GM23338 (cell line): Measurements from ENCODE around the gene RFXANK. TPM values are rescaled to one million over a fixed set of nuclear protein-coding genes. Genes with fewer than 3 reads are reported as not detected.
A peak's percentile ranks its signal among the peaks of the same experiment; 100 is the strongest.

Experiments used
- ATAC-seq: fragments of 200-7000 bp; cut with Tn5 transposase; 3 replicates; pipeline ENCODE4 v1.9.1; 2020
- DNase-seq: peaks from one replicate; pipeline ENCODE4 v3.0.0-alpha.2; 2015; ENCODE audit warnings: low spot score
- H2AFZ ChIP-seq: fragments of 200-600 bp; sonication (generic); 2 replicates; pipeline ENCODE4 v1.8.0; 2016; ENCODE audit warnings: antibody characterized with exemption, mild to moderate bottlenecking, moderate library complexity
- H3F3A ChIP-seq: fragments of 200-600 bp; sonication (generic); replicated peaks from 2 replicates; pipeline ENCODE4 v1.8.0; 2017; ENCODE audit warnings: antibody characterized with exemption, mixed run types, low read depth
- H3K27ac ChIP-seq: fragments of 200-600 bp; sonication (generic); 2 replicates; pipeline ENCODE4 v1.6.1; 2016; ENCODE audit warnings: low read depth
- H3K27me3 ChIP-seq: fragments of 200-600 bp; sonication (generic); 2 replicates; pipeline ENCODE4 v1.8.0; 2016; ENCODE audit warnings: mild to moderate bottlenecking, mixed run types, moderate library complexity; ENCODE audit not compliant: insufficient read depth
- H3K36me3 ChIP-seq: fragments of 200-600 bp; sonication (generic); 2 replicates; pipeline ENCODE4 v1.8.0; 2016; ENCODE audit warnings: mild to moderate bottlenecking; ENCODE audit not compliant: insufficient read depth
- H3K4me1 ChIP-seq: fragments of 200-600 bp; sonication (generic); 2 replicates; pipeline ENCODE4 v1.8.0; 2016; ENCODE audit warnings: mild to moderate bottlenecking, moderate library complexity; ENCODE audit not compliant: insufficient read depth
- H3K4me2 ChIP-seq: fragments of 200-600 bp; sonication (generic); 2 replicates; pipeline ENCODE4 v1.7.1; 2017; ENCODE audit warnings: mixed run types
- H3K4me3 ChIP-seq: fragments of 200-600 bp; sonication (generic); 2 replicates; pipeline ENCODE4 v1.6.1; 2016; ENCODE audit warnings: mixed run types
- H3K79me2 ChIP-seq: fragments of 200-600 bp; sonication (generic); replicated peaks from 2 replicates; pipeline ENCODE4 v1.8.0; 2017; ENCODE audit warnings: mild to moderate bottlenecking; ENCODE audit not compliant: insufficient read depth
- H3K9me2 ChIP-seq: fragments of 200-600 bp; sonication (generic); 2 replicates; pipeline ENCODE4 v1.8.0; 2017; ENCODE audit not compliant: insufficient read depth
- H4K20me1 ChIP-seq: fragments of 200-600 bp; sonication (generic); replicated peaks from 2 replicates; pipeline ENCODE4 v1.8.0; 2017; ENCODE audit warnings: mild to moderate bottlenecking; ENCODE audit not compliant: insufficient read depth
- H3K27ac Mint-ChIP-seq: 2 replicates; pipeline ENCODE4 v1.8.0; 2020; ENCODE audit warnings: inconsistent platforms, mild to moderate bottlenecking, moderate library complexity, mixed read lengths
- H3K27me3 Mint-ChIP-seq: 3 replicates; pipeline ENCODE4 v1.8.0; 2022; ENCODE audit warnings: low read depth, mild to moderate bottlenecking, moderate library complexity, mixed read lengths, inconsistent platforms; ENCODE audit not compliant: insufficient read depth, poor library complexity
- H3K36me3 Mint-ChIP-seq: 3 replicates; pipeline ENCODE4 v1.8.0; 2021; ENCODE audit warnings: low read depth, mild to moderate bottlenecking, inconsistent platforms, moderate library complexity, mixed read lengths
- H3K4me1 Mint-ChIP-seq: 3 replicates; pipeline ENCODE4 v1.8.0; 2020; ENCODE audit warnings: mild to moderate bottlenecking, inconsistent platforms, mixed read lengths
- H3K4me3 Mint-ChIP-seq: 3 replicates; pipeline ENCODE4 v1.8.0; 2021; ENCODE audit warnings: moderate library complexity, mild to moderate bottlenecking, inconsistent platforms, mixed read lengths
- H3K9me3 Mint-ChIP-seq: 3 replicates; pipeline ENCODE4 v1.8.0; 2020; ENCODE audit warnings: moderate library complexity, mild to moderate bottlenecking, inconsistent platforms, mixed read lengths
- CTCF ChIP-seq, 2 experiments: fragments of 200-600 bp in 1 of 2; sonication (generic) in 1 of 2; conservative IDR thresholded peaks; 2 replicates each; pipeline versions ENCODE4 v1.5.1 to v1.6.1; 2016 to 2017; ENCODE audit warnings: antibody characterized with exemption in 2 of 2, low read depth in 2 of 2, mild to moderate bottlenecking in 2 of 2, moderate library complexity in 1 of 2
- ETS1 ChIP-seq: IDR thresholded peaks from 2 replicates; pipeline ENCODE4 v1.6.1; 2016; ENCODE audit warnings: antibody characterized with exemption
- EZH2 ChIP-seq: fragments of 200-600 bp; sonication (generic); IDR thresholded peaks from one replicate; pipeline ENCODE4 v1.8.0; 2017; ENCODE audit warnings: antibody characterized with exemption, mild to moderate bottlenecking, low read depth; ENCODE audit not compliant: unreplicated experiment
- EZH2phosphoT487 ChIP-seq: fragments of 200-600 bp; sonication (generic); IDR thresholded peaks from one replicate; pipeline ENCODE4 v1.8.1; 2018; ENCODE audit warnings: antibody characterized with exemption; ENCODE audit not compliant: unreplicated experiment
- NANOG ChIP-seq: IDR thresholded peaks from 2 replicates; pipeline ENCODE4 v1.6.1; 2016; ENCODE audit warnings: antibody characterized with exemption, borderline replicate concordance
- ZNF331 ChIP-seq: fragments of 250-450 bp; sonication (Bioruptor Pico); IDR thresholded peaks from 2 replicates; pipeline ENCODE4 v1.5.0; 2020; ENCODE audit warnings: low read depth, mild to moderate bottlenecking, moderate library complexity
- ZNF462 ChIP-seq: fragments of 250-450 bp; sonication (Bioruptor Pico); IDR thresholded peaks from 2 replicates; pipeline ENCODE4 v1.5.0; 2020; ENCODE audit warnings: mild to moderate bottlenecking, moderate library complexity
- polyA plus RNA-seq: library from polyadenylated mRNA; unstranded; fragments of >200 nt; fragmentation: Nextera tagmentation; extraction: Ambion mirVana; gene quantifications from 2 replicates; pipeline ENCODE4 v1.2.1, GENCODE V29; 2016
- total RNA-seq: library from RNA; depleted of rRNA; stranded (reverse); fragments of >200 nt; shearing (Covaris generic); gene quantifications from 2 replicates; pipeline ENCODE4 v1.2.3, GENCODE V29; 2014
- TF ChIP-seq, protein P1 (sequence below): IDR thresholded peaks from one replicate; pipeline ENCODE4 v1.6.1; 2018; ENCODE audit warnings: antibody characterized with exemption; ENCODE audit not compliant: unreplicated experiment

The RFXANK gene
- total and polyA plus RNA-seq, 2 experiments from 2014 or later, result 54.3 to 124 TPM

GRCh38 chr19:19238126-19238894, 46.3 kb downstream of the RFXANK start:
- Histone ChIP-seq H3K4me1 (no peaks in the 10 kb centered on the region), H3F3A (no peaks in the 10 kb centered on the region), H4K20me1 (no peaks in the 10 kb centered on the region), H3K4me2 (no peak overlapping the region), H3K4me3 (no peak overlapping the region), H2AFZ (no peak overlapping the region), H3K79me2 (no peaks in the 10 kb centered on the region), H3K9me2 (peaks cover 4% of the 10 kb centered on the region; the same call in 1 of the 2 replicates), H3K27ac (no peak overlapping the region), H3K27me3 (no peaks in the 10 kb centered on the region), H3K36me3 (no peaks in the 10 kb centered on the region; the same call in 1 of the 2 replicates)
- Mint-ChIP-seq H3K4me3 (no peak overlapping the region), H3K9me3 (peaks cover 31% of the 10 kb centered on the region), H3K27me3 (peaks cover 8% of the 10 kb centered on the region), H3K36me3 (peaks cover 9% of the 10 kb centered on the region; the same call in 2 of the 3 replicates), H3K4me1 (no peaks in the 10 kb centered on the region), H3K27ac (no peak overlapping the region)
- no peak for DNase-seq
- peak; percentile 44; the same call in 2 of the 3 replicates for ATAC-seq
- TF ChIP-seq EZH2 (no peak), EZH2phosphoT487 (no peak), ETS1 (no peak), ZNF331 (no peak), ZNF462 (CRISPR knock-in tag) (no peak), CTCF (conservative IDR thresholded peaks at IDR 0.05; ENCODE audit: low read depth in 2 of 2) (no peak), NANOG (no peak)
- TF ChIP-seq, protein P1, sequence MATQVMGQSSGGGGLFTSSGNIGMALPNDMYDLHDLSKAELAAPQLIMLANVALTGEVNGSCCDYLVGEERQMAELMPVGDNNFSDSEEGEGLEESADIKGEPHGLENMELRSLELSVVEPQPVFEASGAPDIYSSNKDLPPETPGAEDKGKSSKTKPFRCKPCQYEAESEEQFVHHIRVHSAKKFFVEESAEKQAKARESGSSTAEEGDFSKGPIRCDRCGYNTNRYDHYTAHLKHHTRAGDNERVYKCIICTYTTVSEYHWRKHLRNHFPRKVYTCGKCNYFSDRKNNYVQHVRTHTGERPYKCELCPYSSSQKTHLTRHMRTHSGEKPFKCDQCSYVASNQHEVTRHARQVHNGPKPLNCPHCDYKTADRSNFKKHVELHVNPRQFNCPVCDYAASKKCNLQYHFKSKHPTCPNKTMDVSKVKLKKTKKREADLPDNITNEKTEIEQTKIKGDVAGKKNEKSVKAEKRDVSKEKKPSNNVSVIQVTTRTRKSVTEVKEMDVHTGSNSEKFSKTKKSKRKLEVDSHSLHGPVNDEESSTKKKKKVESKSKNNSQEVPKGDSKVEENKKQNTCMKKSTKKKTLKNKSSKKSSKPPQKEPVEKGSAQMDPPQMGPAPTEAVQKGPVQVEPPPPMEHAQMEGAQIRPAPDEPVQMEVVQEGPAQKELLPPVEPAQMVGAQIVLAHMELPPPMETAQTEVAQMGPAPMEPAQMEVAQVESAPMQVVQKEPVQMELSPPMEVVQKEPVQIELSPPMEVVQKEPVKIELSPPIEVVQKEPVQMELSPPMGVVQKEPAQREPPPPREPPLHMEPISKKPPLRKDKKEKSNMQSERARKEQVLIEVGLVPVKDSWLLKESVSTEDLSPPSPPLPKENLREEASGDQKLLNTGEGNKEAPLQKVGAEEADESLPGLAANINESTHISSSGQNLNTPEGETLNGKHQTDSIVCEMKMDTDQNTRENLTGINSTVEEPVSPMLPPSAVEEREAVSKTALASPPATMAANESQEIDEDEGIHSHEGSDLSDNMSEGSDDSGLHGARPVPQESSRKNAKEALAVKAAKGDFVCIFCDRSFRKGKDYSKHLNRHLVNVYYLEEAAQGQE, result no peak
